Mesenchymal stem cell (in vitro differentiated cells and primary cell): ENCODE data around the gene CERS6. TPM values are rescaled to one million over a fixed set of nuclear protein-coding genes. Genes with fewer than 3 reads are reported as not detected.

Experiments
- DNase-seq: peaks from one replicate; pipeline ENCODE4 v3.0.0-alpha.2; 2013
- H2AFZ ChIP-seq: one replicate; pipeline ENCODE4 v1.6.1; 2013; ENCODE audit warnings: low read depth, mild to moderate bottlenecking, control low read depth, inconsistent platforms, low read length, moderate library complexity
- H2AK5ac ChIP-seq: 2 replicates; pipeline ENCODE4 v1.6.1; 2013; ENCODE audit warnings: low read length, moderate library complexity, mild to moderate bottlenecking, inconsistent platforms; ENCODE audit not compliant: severe bottlenecking
- H2BK120ac ChIP-seq: one replicate; pipeline ENCODE4 v1.6.1; 2013; ENCODE audit warnings: low read depth, mild to moderate bottlenecking, inconsistent platforms, low read length, moderate library complexity
- H2BK12ac ChIP-seq, 2 experiments: one replicate each; pipeline ENCODE4 v1.6.1; 2013; ENCODE audit warnings: inconsistent platforms in 2 of 2, low read length in 2 of 2, mild to moderate bottlenecking in 2 of 2, moderate library complexity in 2 of 2, control low read depth in 1 of 2
- H2BK15ac ChIP-seq: one replicate; pipeline ENCODE4 v1.6.1; 2013; ENCODE audit warnings: mild to moderate bottlenecking, low read depth, inconsistent platforms; ENCODE audit not compliant: poor library complexity, severe bottlenecking
- H2BK5ac ChIP-seq: 2 replicates; pipeline ENCODE4 v1.6.1; 2013; ENCODE audit warnings: low read depth, mild to moderate bottlenecking, low read length, control low read depth, inconsistent platforms; ENCODE audit not compliant: poor library complexity, severe bottlenecking
- H3K14ac ChIP-seq, 2 experiments: one replicate each; pipeline ENCODE4 v1.6.1; 2013; ENCODE audit warnings: inconsistent platforms in 2 of 2, low read length in 2 of 2, control low read depth in 1 of 2, mild to moderate bottlenecking in 1 of 2, moderate library complexity in 1 of 2
- H3K18ac ChIP-seq, 2 experiments: one replicate each; pipeline ENCODE4 v1.6.1; 2013; ENCODE audit warnings: inconsistent platforms in 2 of 2, low read length in 2 of 2, control low read depth in 1 of 2, low read depth in 1 of 2, mild to moderate bottlenecking in 1 of 2
- H3K23ac ChIP-seq, 2 experiments: one replicate each; pipeline ENCODE4 v1.6.1; 2013; ENCODE audit warnings: inconsistent platforms in 2 of 2, low read length in 2 of 2, mild to moderate bottlenecking in 2 of 2, moderate library complexity in 2 of 2, control low read depth in 1 of 2
- H3K27ac ChIP-seq: 2 replicates; pipeline ENCODE4 v1.5.1; 2013; ENCODE audit warnings: mild to moderate bottlenecking, moderate library complexity, low read length, control low read depth, inconsistent platforms; ENCODE audit not compliant: poor library complexity, severe bottlenecking
- H3K27me3 ChIP-seq, 2 experiments: 2 replicates each; pipeline versions ENCODE4 v1.6.1 to v1.7.0; 2013; ENCODE audit warnings: low read length in 2 of 2, mild to moderate bottlenecking in 2 of 2, moderate library complexity in 2 of 2, control low read depth in 1 of 2, inconsistent platforms in 1 of 2; ENCODE audit not compliant: control insufficient read depth in 1 of 2, insufficient read depth in 1 of 2
- H3K36me3 ChIP-seq, 2 experiments: 2 replicates each; pipeline versions ENCODE4 v1.6.1 to v1.7.0; 2013; ENCODE audit warnings: low read length in 2 of 2, control low read depth in 1 of 2, inconsistent platforms in 1 of 2, low read depth in 1 of 2, mild to moderate bottlenecking in 1 of 2; ENCODE audit not compliant: insufficient read depth in 2 of 2, control insufficient read depth in 1 of 2
- H3K4ac ChIP-seq, 2 experiments: one replicate each; pipeline ENCODE4 v1.6.1; 2013; ENCODE audit warnings: inconsistent platforms in 2 of 2, low read length in 2 of 2, mild to moderate bottlenecking in 2 of 2, moderate library complexity in 2 of 2, control low read depth in 1 of 2, low read depth in 1 of 2
- H3K4me1 ChIP-seq: 2 replicates; pipeline ENCODE4 v1.6.1; 2013; ENCODE audit warnings: low read depth, low read length, control low read depth; ENCODE audit not compliant: control insufficient read depth, insufficient read depth
- H3K4me2 ChIP-seq: 2 replicates; pipeline ENCODE4 v1.6.1; 2013; ENCODE audit warnings: low read length, mild to moderate bottlenecking, inconsistent platforms; ENCODE audit not compliant: poor library complexity, severe bottlenecking
- H3K4me3 ChIP-seq, 2 experiments: 2 replicates each; pipeline versions ENCODE4 v1.5.1 to v1.7.0; 2013; ENCODE audit warnings: low read length in 2 of 2, mild to moderate bottlenecking in 2 of 2, control low read depth in 1 of 2, low read depth in 1 of 2; ENCODE audit not compliant: insufficient read depth in 1 of 2
- H3K79me1 ChIP-seq: replicated peaks from 2 replicates; pipeline ENCODE4 v1.6.1; 2013; ENCODE audit warnings: mild to moderate bottlenecking, control low read depth, low read length, inconsistent platforms; ENCODE audit not compliant: poor library complexity, severe bottlenecking
- H3K9ac ChIP-seq: 2 replicates; pipeline ENCODE4 v1.7.0; 2013; ENCODE audit warnings: mild to moderate bottlenecking, low read length, moderate library complexity
- H3K9me3 ChIP-seq: 2 replicates; pipeline ENCODE4 v1.7.0; 2013; ENCODE audit warnings: mild to moderate bottlenecking, low read length; ENCODE audit not compliant: control insufficient read depth
- H4K8ac ChIP-seq: one replicate; pipeline ENCODE4 v1.6.1; 2013; ENCODE audit warnings: inconsistent platforms, mild to moderate bottlenecking, low read length, moderate library complexity
- H4K91ac ChIP-seq: one replicate; pipeline ENCODE4 v1.6.1; 2013; ENCODE audit warnings: mild to moderate bottlenecking, low read length, inconsistent platforms
- WGBS: methylation state at CpG from one replicate; pipeline ENCODE4 v1.1.7; 2013; ENCODE audit warnings: mixed read lengths; 5-methylcytosine and 5-hydroxymethylcytosine counted together
- small RNA-seq: library from polyadenylated mRNA; stranded (forward); fragments of <200 nt; extraction: miRNeasy Mini kit (QIAGEN cat#:217004); gene quantifications from one replicate; pipeline ENCODE3, GENCODE V24; 2013; ENCODE audit warnings: low read depth

The CERS6 gene

GRCh38 chr2:168821992-168822391 is 365.9 kb downstream of the CERS6 start:
- H3K27ac ChIP-seq: no peak overlapping the region
- WGBS: 100% methylated on average over 1 of the region's 1 CpG
- peaks cover 2% of the 10 kb centered on the region for H3K4me1 ChIP-seq
- H2BK120ac ChIP-seq: no peak overlapping the region
- H3K4ac ChIP-seq: no peak overlapping the region
- no peak overlapping the region for H3K18ac ChIP-seq
- H2AFZ ChIP-seq: no peak overlapping the region
- no peak overlapping the region for H2AK5ac ChIP-seq
- no peaks in the 10 kb centered on the region for H3K27me3 ChIP-seq
- no peak overlapping the region for H3K23ac ChIP-seq
- no peak overlapping the region for H4K8ac ChIP-seq
- H4K91ac ChIP-seq: no peak overlapping the region
- no peak overlapping the region for H3K9ac ChIP-seq
- no peak overlapping the region for H2BK5ac ChIP-seq
- no peaks in the 10 kb centered on the region for H3K79me1 ChIP-seq
- no peaks in the 10 kb centered on the region for H3K36me3 ChIP-seq
- H3K4me3 ChIP-seq: no peak overlapping the region
- no peak overlapping the region for H3K4me2 ChIP-seq
- no peak overlapping the region for H2BK12ac ChIP-seq
- H3K14ac ChIP-seq: no peak overlapping the region
- no peak overlapping the region for H2BK15ac ChIP-seq
- H3K9me3 ChIP-seq: no peaks in the 10 kb centered on the region
- DNase-seq: no peak

Small RNA genes within 50 kb of the gene (small RNA-seq; reads per million reads assigned to genes)
- gene MIR4774: not detected
- gene RN7SL813P: not detected
- gene RNU6-766P: not detected
